K562 (cell line): ENCODE data around the gene SLC34A1. TPM values are rescaled to one million over a fixed set of nuclear protein-coding genes. Genes with fewer than 3 reads are reported as not detected.
A peak's percentile ranks its signal among the peaks of the same experiment; 100 is the strongest.

Experiments
- BRD9 ChIP-seq: fragments of 450-650 bp; IDR thresholded peaks from 2 replicates; pipeline ENCODE4 v1.6.1; 2018; ENCODE audit warnings: low read depth; ENCODE audit not compliant: partially characterized antibody
- CBX2 ChIP-seq: fragments of 200-600 bp; sonication (generic); IDR thresholded peaks from one replicate; pipeline ENCODE4 v1.6.1; 2012; ENCODE audit warnings: mild to moderate bottlenecking, low read length, inconsistent platforms; ENCODE audit not compliant: insufficient read depth, poor library complexity, severe bottlenecking
- CEBPB ChIP-seq: fragments of 450-650 bp; IDR thresholded peaks from 2 replicates; pipeline ENCODE4 v1.6.1; 2016; ENCODE audit warnings: missing genetic modification characterization, missing compliant biosample characterization
- CHD2 ChIP-seq: IDR thresholded peaks from 2 replicates; pipeline ENCODE4 v1.6.1; 2011; ENCODE audit warnings: low read depth, low read length
- EHMT2 ChIP-seq: fragments of 450-650 bp; IDR thresholded peaks from 2 replicates; pipeline ENCODE4 v1.6.1; 2018; ENCODE audit warnings: antibody characterized with exemption
- NCOA1 ChIP-seq: fragments of 450-650 bp; IDR thresholded peaks from 2 replicates; pipeline ENCODE4 v1.6.1; 2016; ENCODE audit warnings: low read depth
- NELFE ChIP-seq: IDR thresholded peaks from 2 replicates; pipeline ENCODE4 v1.6.1; 2011; ENCODE audit warnings: mild to moderate bottlenecking; ENCODE audit not compliant: insufficient read depth, insufficient read length
- SPI1 ChIP-seq: IDR thresholded peaks from 2 replicates; pipeline ENCODE4 v1.6.1; 2011; ENCODE audit warnings: low read depth, low read length, control low read depth, borderline replicate concordance
- SRSF9 ChIP-seq: fragments of 200-400 bp; formaldehyde crosslinking; IDR thresholded peaks from 2 replicates; pipeline ENCODE4 v1.6.1; 2017; ENCODE audit warnings: low read depth, low read length, borderline replicate concordance
- ZZZ3 ChIP-seq: fragments of 450-650 bp; IDR thresholded peaks from 2 replicates; pipeline ENCODE4 v1.6.1; 2016; ENCODE audit warnings: antibody characterized with exemption, mild to moderate bottlenecking, moderate library complexity
- polyA plus RNA-seq, 8 experiments: library from polyadenylated mRNA; depleted of rRNA in 4 of 8; stranded (reverse) in 5 of 8; unstranded in 3 of 8; fragments of >200 nt; fragmentation: Nextera tagmentation in 2 of 8; fragmentation: Illumina TruSeq in 1 of 8; extraction: Ambion mirVana in 2 of 8; extraction: Trizol in 1 of 8; gene quantifications; 2 replicates each; pipeline versions ENCODE4 v1.2.1 to v1.2.3, GENCODE V29; 2011 to 2014; ENCODE audit warnings: inconsistent platforms in 1 of 8, missing spikeins in 1 of 8
- total RNA-seq, 7 experiments: library from RNA; depleted of rRNA in 6 of 7; stranded (reverse); fragments of >200 nt in 6 of 7; fragmentation: Illumina TruSeq in 2 of 7; extraction: Trizol in 2 of 7; gene quantifications; 2 replicates each; pipeline versions ENCODE4 v1.2.1 to v1.2.3, GENCODE V29; 2011 to 2021; ENCODE audit warnings: low replicate concordance in 1 of 7
- TF ChIP-seq, protein P1 (sequence below): sonication (generic); formaldehyde crosslinking; IDR thresholded peaks from 2 replicates; pipeline ENCODE4 v1.8.0; 2023; ENCODE audit warnings: missing genetic modification reagents, mild to moderate bottlenecking, borderline replicate concordance
- TF ChIP-seq, protein P2 (sequence below): fragments of 250-450 bp; sonication (Bioruptor Pico); IDR thresholded peaks from 2 replicates; pipeline ENCODE4 v1.8.0; 2021; ENCODE audit warnings: moderate library complexity, mild to moderate bottlenecking, inconsistent platforms
- TF ChIP-seq, protein P3 (sequence below): fragments of 250-450 bp; sonication (Bioruptor Pico); IDR thresholded peaks from 2 replicates; pipeline ENCODE4 v1.4.0; 2020
- TF ChIP-seq, protein P4 (sequence below), 3 experiments: fragments of 200-800 bp in 1 of 3; sonication (Bioruptor generic) in 1 of 3; sonication (generic) in 1 of 3; formaldehyde crosslinking in 1 of 3; IDR thresholded peaks; 2 replicates each; pipeline versions ENCODE4 v1.6.1 to v1.8.0; 2016 to 2022; ENCODE audit warnings: mild to moderate bottlenecking in 2 of 3, missing compliant biosample characterization in 2 of 3, missing genetic modification characterization in 2 of 3, missing genetic modification reagents in 1 of 3

The SLC34A1 gene
- total and polyA plus RNA-seq, 9 of the 15 experiments (the other 6 are each of a cell fraction or from before 2014, with no cell fraction given), result not detected

DNA sequence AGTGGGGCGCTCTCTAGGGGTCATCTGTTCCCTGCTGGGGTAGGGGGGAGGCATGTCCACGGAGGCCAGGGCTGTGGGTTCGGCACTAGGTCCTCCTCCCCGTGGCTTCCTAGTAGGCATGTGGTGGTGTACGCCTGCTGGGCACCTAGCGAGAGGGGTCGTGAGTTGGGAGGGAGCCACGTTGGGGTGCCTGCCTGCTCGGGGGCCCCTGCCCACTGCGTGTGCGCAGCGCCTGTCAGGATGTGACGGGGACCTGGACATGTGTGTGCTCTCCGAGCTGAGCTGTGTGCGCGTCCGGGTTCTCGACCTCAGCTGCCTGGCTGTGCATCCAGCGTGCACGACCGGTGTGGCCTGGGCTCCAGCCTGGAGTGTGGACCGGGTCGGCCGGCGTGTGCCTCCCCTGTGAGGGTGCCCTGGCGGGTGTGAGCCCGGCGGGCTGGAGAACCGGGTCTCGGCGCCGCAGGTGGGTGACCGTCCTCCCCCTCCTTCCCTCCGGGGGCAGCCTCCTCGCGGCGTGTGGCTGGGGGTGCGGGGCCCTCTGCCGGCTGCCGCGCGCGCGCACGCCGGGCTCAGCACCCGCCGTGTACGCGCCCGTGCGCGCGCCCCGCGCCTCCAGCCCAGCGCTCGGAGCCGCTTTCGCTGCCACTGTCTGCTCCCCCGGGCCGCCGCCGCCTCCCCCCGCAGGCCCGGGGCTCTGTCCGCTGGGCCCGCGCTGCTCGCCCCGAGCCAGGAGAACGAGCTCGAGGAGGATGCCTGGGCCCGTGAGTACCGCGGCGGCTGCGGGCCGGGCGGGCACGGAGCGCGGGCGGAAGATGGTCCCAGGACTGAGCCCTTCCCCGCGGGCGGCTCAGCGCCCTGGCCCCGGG, 62.2 kb downstream of the SLC34A1 start, which contains the start of gene PRR7 (continued):
- TF ChIP-seq, protein P1, sequence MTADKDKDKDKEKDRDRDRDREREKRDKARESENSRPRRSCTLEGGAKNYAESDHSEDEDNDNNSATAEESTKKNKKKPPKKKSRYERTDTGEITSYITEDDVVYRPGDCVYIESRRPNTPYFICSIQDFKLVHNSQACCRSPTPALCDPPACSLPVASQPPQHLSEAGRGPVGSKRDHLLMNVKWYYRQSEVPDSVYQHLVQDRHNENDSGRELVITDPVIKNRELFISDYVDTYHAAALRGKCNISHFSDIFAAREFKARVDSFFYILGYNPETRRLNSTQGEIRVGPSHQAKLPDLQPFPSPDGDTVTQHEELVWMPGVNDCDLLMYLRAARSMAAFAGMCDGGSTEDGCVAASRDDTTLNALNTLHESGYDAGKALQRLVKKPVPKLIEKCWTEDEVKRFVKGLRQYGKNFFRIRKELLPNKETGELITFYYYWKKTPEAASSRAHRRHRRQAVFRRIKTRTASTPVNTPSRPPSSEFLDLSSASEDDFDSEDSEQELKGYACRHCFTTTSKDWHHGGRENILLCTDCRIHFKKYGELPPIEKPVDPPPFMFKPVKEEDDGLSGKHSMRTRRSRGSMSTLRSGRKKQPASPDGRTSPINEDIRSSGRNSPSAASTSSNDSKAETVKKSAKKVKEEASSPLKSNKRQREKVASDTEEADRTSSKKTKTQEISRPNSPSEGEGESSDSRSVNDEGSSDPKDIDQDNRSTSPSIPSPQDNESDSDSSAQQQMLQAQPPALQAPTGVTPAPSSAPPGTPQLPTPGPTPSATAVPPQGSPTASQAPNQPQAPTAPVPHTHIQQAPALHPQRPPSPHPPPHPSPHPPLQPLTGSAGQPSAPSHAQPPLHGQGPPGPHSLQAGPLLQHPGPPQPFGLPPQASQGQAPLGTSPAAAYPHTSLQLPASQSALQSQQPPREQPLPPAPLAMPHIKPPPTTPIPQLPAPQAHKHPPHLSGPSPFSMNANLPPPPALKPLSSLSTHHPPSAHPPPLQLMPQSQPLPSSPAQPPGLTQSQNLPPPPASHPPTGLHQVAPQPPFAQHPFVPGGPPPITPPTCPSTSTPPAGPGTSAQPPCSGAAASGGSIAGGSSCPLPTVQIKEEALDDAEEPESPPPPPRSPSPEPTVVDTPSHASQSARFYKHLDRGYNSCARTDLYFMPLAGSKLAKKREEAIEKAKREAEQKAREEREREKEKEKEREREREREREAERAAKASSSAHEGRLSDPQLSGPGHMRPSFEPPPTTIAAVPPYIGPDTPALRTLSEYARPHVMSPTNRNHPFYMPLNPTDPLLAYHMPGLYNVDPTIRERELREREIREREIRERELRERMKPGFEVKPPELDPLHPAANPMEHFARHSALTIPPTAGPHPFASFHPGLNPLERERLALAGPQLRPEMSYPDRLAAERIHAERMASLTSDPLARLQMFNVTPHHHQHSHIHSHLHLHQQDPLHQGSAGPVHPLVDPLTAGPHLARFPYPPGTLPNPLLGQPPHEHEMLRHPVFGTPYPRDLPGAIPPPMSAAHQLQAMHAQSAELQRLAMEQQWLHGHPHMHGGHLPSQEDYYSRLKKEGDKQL (CRISPR knock-in tag), result no peak
- TF ChIP-seq, protein P2, sequence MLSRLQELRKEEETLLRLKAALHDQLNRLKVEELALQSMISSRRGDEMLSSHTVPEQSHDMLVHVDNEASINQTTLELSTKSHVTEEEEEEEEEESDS (CRISPR knock-in tag), result no peak
- TF ChIP-seq SRSF9 (no peak), SPI1 (no peak), ZZZ3 (no peak), CBX2 (no peak), NELFE (no peak), EHMT2 (no peak), CHD2 (no peak; the same call in 1 of the 2 replicates), BRD9 (no peak), CEBPB (no peak), NCOA1 (no peak)
- TF ChIP-seq, protein P3, sequence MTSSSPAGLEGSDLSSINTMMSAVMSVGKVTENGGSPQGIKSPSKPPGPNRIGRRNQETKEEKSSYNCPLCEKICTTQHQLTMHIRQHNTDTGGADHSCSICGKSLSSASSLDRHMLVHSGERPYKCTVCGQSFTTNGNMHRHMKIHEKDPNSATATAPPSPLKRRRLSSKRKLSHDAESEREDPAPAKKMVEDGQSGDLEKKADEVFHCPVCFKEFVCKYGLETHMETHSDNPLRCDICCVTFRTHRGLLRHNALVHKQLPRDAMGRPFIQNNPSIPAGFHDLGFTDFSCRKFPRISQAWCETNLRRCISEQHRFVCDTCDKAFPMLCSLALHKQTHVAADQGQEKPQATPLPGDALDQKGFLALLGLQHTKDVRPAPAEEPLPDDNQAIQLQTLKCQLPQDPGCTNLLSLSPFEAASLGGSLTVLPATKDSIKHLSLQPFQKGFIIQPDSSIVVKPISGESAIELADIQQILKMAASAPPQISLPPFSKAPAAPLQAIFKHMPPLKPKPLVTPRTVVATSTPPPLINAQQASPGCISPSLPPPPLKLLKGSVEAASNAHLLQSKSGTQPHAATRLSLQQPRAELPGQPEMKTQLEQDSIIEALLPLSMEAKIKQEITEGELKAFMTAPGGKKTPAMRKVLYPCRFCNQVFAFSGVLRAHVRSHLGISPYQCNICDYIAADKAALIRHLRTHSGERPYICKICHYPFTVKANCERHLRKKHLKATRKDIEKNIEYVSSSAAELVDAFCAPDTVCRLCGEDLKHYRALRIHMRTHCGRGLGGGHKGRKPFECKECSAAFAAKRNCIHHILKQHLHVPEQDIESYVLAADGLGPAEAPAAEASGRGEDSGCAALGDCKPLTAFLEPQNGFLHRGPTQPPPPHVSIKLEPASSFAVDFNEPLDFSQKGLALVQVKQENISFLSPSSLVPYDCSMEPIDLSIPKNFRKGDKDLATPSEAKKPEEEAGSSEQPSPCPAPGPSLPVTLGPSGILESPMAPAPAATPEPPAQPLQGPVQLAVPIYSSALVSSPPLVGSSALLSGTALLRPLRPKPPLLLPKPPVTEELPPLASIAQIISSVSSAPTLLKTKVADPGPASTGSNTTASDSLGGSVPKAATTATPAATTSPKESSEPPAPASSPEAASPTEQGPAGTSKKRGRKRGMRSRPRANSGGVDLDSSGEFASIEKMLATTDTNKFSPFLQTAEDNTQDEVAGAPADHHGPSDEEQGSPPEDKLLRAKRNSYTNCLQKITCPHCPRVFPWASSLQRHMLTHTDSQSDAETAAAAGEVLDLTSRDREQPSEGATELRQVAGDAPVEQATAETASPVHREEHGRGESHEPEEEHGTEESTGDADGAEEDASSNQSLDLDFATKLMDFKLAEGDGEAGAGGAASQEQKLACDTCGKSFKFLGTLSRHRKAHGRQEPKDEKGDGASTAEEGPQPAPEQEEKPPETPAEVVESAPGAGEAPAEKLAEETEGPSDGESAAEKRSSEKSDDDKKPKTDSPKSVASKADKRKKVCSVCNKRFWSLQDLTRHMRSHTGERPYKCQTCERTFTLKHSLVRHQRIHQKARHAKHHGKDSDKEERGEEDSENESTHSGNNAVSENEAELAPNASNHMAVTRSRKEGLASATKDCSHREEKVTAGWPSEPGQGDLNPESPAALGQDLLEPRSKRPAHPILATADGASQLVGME (CRISPR knock-in tag), result 0 out of 2 replicates have a peak, but pooled peaks have one; percentile 6
- TF ChIP-seq, protein P4, sequence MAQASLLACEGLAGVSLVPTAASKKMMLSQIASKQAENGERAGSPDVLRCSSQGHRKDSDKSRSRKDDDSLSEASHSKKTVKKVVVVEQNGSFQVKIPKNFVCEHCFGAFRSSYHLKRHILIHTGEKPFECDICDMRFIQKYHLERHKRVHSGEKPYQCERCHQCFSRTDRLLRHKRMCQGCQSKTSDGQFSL (CRISPR knock-in tag; IDR thresholded peaks at IDR 0.05), result no peak; the same call in 1 of the 2 replicates
- TF ChIP-seq, protein P4 (tag; IDR thresholded peaks at IDR 0.05), result peak in 1 of 2 experiments; percentile 60; a peak in 2 of 4 replicates
